GM18526 (cell line): ENCODE measurements around the gene LAMA2.

Experiments used
- POLR2A ChIP-seq: IDR thresholded peaks from 3 replicates; pipeline ENCODE4 v1.6.1; 2011; ENCODE audit not compliant: insufficient read length; ENCODE audit errors: extremely low read depth

Gene LAMA2

DNA sequence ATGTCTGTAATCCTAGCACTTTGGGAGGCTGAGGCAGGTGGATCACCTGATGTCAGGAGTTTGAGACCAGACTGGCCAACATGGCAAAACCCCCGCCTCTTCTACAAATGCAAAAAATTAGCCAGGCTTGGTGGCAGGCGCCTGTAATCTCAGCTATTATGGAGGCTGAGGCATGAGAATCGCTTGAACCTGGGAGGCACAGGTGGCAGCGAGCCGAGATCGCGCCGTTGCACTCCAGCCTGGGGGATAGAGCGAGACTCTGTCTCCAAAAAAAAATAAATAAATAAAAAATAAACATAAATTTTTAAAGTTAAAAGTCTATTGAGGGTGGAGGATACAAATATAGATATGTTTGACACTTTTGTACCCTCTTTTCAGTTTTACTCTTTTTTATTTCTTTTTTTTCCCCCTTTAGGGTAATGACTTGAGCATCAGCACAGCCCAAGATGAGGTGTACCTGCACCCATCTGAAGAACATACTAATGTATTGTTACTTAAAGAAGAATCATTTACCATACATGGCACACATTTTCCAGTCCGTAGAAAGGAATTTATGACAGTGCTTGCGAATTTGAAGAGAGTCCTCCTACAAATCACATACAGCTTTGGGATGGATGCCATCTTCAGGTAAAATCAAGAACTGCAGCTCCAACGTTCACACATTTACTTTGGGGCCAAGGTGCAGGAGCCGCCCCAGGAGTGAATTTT is 368.9 kb downstream of the LAMA2 start:
- no peak for TF ChIP-seq POLR2A

DNA sequence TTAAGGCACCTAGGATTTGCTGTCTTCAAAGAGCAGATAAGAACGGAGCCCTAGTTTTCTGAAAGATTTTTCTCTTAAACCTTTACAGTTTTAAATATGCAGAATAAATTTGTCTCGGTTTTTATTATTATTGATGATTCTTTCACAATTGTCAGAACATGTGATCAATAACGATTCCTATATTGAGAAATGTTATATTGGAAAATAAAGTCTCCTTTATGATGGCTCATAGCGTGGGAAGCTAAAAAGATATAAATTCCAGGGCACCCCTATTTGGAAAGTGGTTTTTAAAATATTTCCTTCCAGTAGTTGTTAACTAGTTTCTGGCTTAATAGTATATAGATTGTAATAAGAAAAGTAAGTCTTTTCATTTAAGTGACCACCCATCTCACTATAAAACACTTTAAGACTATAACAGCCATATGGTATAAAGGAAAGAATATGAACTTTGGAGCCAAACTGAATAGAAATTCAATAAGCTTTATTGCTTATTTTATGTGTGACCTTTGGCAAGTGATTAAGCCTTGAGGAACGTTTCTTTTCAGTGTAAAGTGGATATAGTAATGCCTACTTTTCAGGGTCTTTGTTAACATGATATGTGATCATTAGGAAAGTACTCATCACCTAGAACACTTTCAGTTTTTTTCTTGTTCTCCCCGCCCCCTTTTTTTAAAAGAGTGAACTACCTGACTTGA is 369.6 kb downstream of the LAMA2 start:
- TF ChIP-seq POLR2A = no peak

- TF ChIP-seq POLR2A = no peak
Observed at GRCh38 chr6:129253242-129253641, 370.3 kb downstream of the LAMA2 start.

DNA sequence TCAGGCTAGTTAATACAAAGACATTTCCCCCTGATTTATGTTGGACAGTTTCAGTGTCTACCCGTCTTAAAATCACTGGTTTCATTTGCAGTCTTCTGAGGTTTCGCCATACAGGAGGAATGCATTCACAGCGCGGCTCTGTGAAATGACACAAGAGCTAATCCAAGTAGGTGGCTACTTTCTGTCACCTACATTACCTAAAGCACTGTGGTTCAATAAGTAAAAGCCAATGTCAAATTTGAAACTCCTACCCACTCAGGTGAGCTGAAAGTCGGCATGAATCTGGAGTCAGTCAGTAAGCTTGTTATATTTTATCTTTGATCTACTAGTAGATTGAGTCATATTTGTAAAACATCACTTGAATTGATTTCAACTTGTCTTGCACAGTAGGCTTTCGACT is 370.8 kb downstream of the LAMA2 start:
- TF ChIP-seq POLR2A = no peak

GRCh38 chr6:129257196-129257595 is 374.3 kb downstream of the LAMA2 start:
- TF ChIP-seq POLR2A = no peak

GRCh38 chr6:129262661-129263060 is 379.7 kb downstream of the LAMA2 start:
- no peak for TF ChIP-seq POLR2A

DNA sequence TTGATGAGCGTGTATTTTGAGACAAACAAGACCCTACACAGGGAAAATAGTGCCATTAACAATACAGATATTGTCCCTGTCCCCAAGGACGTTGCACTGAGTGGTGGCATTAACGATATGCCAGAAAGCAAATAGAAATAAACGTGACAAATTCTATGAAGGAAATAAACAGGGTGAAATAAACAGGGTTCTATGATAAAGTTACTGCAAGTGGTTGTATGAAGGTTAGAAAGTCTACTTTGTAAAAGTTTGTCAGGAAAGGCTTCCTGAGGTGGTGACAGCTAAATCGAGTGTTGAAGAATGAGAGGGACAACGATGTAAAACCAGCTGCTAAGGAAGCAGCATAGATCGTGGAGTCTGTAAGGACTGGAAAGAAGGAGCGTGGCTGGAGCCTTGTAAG is 380.2 kb downstream of the LAMA2 start:
- TF ChIP-seq POLR2A = no peak

DNA sequence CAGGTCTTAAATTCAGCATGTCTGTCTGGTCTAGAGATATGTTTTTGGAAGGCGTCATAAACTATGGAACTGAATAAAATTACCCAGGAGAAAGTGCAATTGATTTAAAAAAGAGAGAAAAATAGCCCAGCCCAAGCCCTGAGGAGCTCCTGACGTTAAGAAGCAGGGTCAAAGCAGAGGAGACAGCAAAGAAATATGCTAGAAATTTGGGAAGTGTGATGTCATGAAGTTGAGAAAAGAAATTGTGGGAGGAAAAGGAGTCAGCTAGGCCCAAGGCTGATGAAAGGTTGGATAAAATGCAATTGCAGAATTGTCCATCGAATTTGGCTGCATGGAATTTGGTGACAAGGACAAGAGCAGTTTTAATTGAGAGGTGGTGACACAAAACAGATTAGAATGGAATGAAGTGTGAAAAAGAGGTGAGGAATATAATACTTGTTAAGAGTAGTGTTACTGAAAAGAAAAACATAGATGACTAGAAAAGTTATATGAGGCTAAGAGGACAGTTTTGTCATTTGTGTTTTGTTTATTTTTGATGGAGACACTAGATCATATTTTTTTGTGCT is 381.6 kb downstream of the LAMA2 start:
- TF ChIP-seq POLR2A = no peak

DNA sequence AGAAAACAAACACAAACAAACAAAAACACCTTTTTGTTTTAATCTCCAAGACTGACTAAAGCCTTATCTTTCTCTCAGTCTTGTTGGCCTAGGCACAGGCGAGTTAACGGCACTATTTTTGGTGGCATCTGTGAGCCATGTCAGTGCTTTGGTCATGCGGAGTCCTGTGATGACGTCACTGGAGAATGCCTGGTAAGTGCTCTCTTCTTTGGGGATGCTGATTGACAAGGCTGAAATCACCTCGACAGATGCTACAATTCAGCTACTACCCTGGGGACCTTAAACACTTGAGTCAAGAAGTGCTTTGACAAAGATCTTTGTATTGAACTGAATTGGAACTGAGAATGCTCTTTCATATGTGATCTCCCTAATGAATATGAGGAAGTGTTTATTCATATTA is 384.1 kb downstream of the LAMA2 start:
- no peak for TF ChIP-seq POLR2A

- TF ChIP-seq POLR2A = no peak
Observed at GRCh38 chr6:129269076-129269475, 386.1 kb downstream of the LAMA2 start.

DNA sequence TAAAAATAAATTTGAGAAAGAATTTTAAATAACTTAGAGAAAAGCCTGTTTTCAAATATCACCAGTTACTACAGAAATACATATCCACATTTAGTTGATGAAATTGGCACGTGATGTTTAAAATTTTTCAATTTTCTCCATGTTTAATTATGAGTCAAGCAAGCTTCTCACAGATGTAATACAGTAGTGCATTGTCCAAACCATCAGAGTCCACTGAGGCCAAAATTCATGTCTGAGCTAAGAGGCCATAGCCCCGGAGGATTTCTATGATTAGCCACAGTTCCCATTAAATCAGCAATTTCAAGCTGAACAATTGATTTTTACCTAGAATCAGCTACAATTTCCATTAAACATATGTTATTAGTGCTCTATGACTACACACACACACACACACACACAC is 387.0 kb downstream of the LAMA2 start:
- no peak for TF ChIP-seq POLR2A

- TF ChIP-seq POLR2A = no peak
Observed at GRCh38 chr6:129270450-129270849, 387.5 kb downstream of the LAMA2 start.

DNA sequence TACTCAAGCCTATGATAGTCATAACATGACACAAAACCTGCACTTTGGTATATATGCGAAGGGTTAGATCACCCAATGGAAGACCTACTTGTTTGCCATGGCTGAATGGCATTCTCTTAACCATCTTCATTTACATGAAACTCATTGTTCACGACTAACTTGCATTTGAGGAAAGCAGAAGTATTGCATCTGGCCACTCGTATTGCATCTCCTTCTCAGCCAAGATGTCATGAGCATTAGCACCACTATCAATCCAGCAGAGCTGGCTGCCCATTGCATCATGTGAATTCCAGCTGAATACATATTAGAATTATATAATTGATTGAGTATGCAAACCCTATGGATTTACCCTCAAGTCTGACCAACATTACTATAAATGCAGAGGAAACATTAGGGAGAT is 390.2 kb downstream of the LAMA2 start:
- no peak for TF ChIP-seq POLR2A

GRCh38 chr6:129276461-129276860 is 393.5 kb downstream of the LAMA2 start:
- no peak for TF ChIP-seq POLR2A

DNA sequence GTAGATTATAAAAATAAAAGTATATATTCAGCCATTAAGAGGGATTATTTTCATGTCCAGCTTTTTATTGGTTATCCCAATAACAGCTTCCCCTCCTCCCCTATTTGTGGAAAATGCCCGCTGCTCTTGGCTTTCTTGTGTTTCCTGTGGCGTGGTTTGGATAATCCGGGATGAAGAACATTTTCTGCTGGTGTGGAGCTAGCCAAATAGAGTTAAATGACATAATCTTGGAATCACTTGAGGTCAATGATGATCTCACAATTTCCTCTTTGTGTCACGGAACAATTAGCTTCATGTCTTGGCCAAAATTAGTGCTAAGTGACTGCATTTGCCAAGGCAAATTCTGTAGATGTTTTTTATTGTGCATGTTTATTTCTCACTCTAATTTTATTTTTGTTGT is 394.0 kb downstream of the LAMA2 start:
- TF ChIP-seq POLR2A = no peak

DNA sequence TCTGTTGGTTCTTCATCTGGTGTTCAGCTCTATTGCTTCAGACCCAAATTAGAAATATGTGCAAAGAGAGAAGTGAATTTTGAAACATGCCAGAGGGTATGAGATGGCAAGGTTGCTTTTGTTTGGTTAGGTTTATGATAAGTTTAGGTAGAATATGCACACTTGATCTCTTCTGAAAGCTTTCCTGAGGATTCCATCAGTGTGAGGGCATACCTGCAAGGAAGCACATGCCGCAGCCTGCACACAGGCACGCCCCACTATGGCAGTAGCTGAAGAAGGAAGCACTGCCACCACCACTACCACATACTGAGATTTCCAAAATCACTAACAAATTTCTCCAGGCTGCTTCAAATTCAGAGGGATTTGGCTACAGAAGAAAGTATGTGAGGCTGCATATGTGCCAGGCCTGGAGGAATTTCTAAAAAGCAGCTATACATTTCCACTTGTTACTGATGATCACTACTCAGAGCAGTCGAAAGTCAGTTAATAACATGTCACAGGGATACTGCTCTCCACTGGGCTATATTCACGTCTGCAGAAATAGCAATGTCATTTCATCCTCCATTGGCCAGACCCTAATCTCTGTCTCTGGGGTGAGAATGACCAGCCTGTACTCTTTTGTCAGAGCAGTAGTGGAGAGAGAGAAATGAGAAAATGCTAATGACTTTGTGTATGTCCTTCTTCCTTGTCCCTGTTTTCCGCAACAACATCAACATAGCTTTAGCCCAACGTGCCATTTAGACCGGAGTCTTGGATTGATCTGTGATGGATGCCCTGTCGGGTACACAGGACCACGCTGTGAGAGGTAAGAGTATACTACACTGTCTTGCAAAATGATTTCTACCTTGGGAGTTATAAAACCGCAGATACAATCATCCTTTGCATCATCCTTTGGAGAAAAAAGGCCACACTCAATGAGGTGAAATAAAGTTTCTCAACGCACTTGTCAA is 396.7 kb downstream of the LAMA2 start:
- TF ChIP-seq POLR2A = no peak

- no peak for TF ChIP-seq POLR2A
Observed at GRCh38 chr6:129280293-129280644, 397.3 kb downstream of the LAMA2 start.
